ENCODE measurements around the gene RIT2. TPM values are rescaled to one million over a fixed set of nuclear protein-coding genes. Genes with fewer than 3 reads are reported as not detected.

Gene RIT2
- polyA plus RNA-seq, 1 of the 3 experiments (the other 2 are of a cell fraction) = not detected

DNA sequence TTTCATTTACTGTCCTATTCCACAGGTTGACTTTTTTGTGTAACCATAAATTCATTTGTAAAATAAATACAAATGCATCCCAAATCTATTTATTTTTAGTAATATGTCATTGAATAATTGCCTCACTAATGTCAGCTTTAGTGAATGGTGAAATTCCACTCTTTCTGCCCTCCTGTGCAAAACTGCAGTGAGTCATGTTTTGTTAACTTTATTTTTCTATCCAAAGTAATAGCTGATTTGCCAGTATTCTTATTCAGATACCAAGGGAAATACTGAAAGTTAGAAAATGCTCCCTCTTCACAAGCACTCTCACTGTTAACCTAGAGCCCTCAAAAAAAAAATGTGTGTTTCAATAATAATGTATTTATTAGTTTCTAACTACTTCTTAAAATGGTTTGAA lies 322.8 kb downstream of the RIT2 start:
- Histone ChIP-seq H3K9me3 (no peaks in the 10 kb centered on the region), H3K4me2 (no peak overlapping the region), H3K27ac (ENCODE audit: low read depth in 2 of 2, low read length in 1 of 2) (no peak overlapping the region), H3K79me2 (ENCODE audit: insufficient read depth) (no peaks in the 10 kb centered on the region), H3K4me1 (ENCODE audit: control insufficient read depth in 1 of 2, insufficient read depth in 2 of 2, low read depth in 1 of 2, low read length in 1 of 2) (no peaks in the 10 kb centered on the region), H3K36me3 (replicated peaks in 1 of 2; ENCODE audit: control insufficient read depth in 1 of 2, insufficient read depth in 2 of 2, low read length in 1 of 2) (no peaks in the 10 kb centered on the region), H3K9ac (no peak overlapping the region), H3K4me3 (ENCODE audit: low read depth in 2 of 2, low read length in 1 of 2) (no peak overlapping the region), H4K20me1 (ENCODE audit: insufficient read depth) (no peaks in the 10 kb centered on the region), H3F3A (replicated peaks; ENCODE audit: insufficient read depth) (no peaks in the 10 kb centered on the region), H3K9me2 (no peaks in the 10 kb centered on the region), H2AFZ (ENCODE audit: low read depth) (no peak overlapping the region), H3K27me3 (ENCODE audit: insufficient read depth) (no peaks in the 10 kb centered on the region)
- no peak for DNase-seq
- TF ChIP-seq RCOR1 (IDR thresholded peaks at IDR 0.05; ENCODE audit: low read length) (no peak), NRF1 (IDR thresholded peaks at IDR 0.05; ENCODE audit: low read depth, low read length) (no peak), JUND (IDR thresholded peaks at IDR 0.05) (no peak), FOXM1 (IDR thresholded peaks at IDR 0.05; ENCODE audit: low read depth) (no peak), NFIC (IDR thresholded peaks at IDR 0.05; ENCODE audit: borderline replicate concordance) (no peak), FOSL2 (IDR thresholded peaks at IDR 0.05; ENCODE audit: borderline replicate concordance, low read depth) (no peak), RFX5 (IDR thresholded peaks at IDR 0.05; ENCODE audit: low read length) (no peak), MEF2A (IDR thresholded peaks at IDR 0.05; ENCODE audit: borderline replicate concordance, low read depth) (no peak), TCF12 (IDR thresholded peaks at IDR 0.05) (no peak), EP300 (IDR thresholded peaks at IDR 0.05; ENCODE audit: borderline replicate concordance in 1 of 2, low read depth in 1 of 2, low read length in 1 of 2) (no peak), CHD2 (IDR thresholded peaks at IDR 0.05; ENCODE audit: low read length, partially characterized antibody) (no peak), SIN3A (IDR thresholded peaks at IDR 0.05; ENCODE audit: borderline replicate concordance, low read depth, low read length) (no peak), GABPA (IDR thresholded peaks at IDR 0.05; ENCODE audit: low read depth) (no peak), TAF1 (IDR thresholded peaks at IDR 0.05; ENCODE audit: borderline replicate concordance, low read depth, low read length) (no peak), FOXJ3 (CRISPR knock-in tag; IDR thresholded peaks at IDR 0.05) (no peak)
- TF ChIP-seq, protein P1, sequence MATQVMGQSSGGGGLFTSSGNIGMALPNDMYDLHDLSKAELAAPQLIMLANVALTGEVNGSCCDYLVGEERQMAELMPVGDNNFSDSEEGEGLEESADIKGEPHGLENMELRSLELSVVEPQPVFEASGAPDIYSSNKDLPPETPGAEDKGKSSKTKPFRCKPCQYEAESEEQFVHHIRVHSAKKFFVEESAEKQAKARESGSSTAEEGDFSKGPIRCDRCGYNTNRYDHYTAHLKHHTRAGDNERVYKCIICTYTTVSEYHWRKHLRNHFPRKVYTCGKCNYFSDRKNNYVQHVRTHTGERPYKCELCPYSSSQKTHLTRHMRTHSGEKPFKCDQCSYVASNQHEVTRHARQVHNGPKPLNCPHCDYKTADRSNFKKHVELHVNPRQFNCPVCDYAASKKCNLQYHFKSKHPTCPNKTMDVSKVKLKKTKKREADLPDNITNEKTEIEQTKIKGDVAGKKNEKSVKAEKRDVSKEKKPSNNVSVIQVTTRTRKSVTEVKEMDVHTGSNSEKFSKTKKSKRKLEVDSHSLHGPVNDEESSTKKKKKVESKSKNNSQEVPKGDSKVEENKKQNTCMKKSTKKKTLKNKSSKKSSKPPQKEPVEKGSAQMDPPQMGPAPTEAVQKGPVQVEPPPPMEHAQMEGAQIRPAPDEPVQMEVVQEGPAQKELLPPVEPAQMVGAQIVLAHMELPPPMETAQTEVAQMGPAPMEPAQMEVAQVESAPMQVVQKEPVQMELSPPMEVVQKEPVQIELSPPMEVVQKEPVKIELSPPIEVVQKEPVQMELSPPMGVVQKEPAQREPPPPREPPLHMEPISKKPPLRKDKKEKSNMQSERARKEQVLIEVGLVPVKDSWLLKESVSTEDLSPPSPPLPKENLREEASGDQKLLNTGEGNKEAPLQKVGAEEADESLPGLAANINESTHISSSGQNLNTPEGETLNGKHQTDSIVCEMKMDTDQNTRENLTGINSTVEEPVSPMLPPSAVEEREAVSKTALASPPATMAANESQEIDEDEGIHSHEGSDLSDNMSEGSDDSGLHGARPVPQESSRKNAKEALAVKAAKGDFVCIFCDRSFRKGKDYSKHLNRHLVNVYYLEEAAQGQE (IDR thresholded peaks at IDR 0.05; ENCODE audit: low read depth, low read length) = no peak
- TF ChIP-seq, protein P2, sequence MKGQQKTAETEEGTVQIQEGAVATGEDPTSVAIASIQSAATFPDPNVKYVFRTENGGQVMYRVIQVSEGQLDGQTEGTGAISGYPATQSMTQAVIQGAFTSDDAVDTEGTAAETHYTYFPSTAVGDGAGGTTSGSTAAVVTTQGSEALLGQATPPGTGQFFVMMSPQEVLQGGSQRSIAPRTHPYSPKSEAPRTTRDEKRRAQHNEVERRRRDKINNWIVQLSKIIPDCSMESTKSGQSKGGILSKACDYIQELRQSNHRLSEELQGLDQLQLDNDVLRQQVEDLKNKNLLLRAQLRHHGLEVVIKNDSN (IDR thresholded peaks at IDR 0.05; ENCODE audit: borderline replicate concordance, low read depth) = no peak
- TF ChIP-seq, protein P3, sequence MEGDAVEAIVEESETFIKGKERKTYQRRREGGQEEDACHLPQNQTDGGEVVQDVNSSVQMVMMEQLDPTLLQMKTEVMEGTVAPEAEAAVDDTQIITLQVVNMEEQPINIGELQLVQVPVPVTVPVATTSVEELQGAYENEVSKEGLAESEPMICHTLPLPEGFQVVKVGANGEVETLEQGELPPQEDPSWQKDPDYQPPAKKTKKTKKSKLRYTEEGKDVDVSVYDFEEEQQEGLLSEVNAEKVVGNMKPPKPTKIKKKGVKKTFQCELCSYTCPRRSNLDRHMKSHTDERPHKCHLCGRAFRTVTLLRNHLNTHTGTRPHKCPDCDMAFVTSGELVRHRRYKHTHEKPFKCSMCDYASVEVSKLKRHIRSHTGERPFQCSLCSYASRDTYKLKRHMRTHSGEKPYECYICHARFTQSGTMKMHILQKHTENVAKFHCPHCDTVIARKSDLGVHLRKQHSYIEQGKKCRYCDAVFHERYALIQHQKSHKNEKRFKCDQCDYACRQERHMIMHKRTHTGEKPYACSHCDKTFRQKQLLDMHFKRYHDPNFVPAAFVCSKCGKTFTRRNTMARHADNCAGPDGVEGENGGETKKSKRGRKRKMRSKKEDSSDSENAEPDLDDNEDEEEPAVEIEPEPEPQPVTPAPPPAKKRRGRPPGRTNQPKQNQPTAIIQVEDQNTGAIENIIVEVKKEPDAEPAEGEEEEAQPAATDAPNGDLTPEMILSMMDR (IDR thresholded peaks at IDR 0.05) = no peak
- POLR2A ChIA-PET = no interaction called here
- CTCF ChIA-PET = interaction anchor here (0.9 to 1.2 kb wide), 3 partner anchors 12 to 14 kb away, joined by 3 to 6 read pairs (median 3); no protein-coding TSS in a partner anchor
